ENCODE results near the gene FCRL5.

GRCh38 chr1:157532569-157532968 is 19.7 kb downstream of the FCRL5 start:
- no peak for TF ChIP-seq POLR2A (IDR thresholded peaks at IDR 0.05; ENCODE audit: low read depth, low read length)
- TF ChIP-seq POLR2AphosphoS5 (IDR thresholded peaks at IDR 0.05; ENCODE audit: low read depth, low read length), result no peak
- TF ChIP-seq SPI1 (IDR thresholded peaks at IDR 0.05; ENCODE audit: low read depth, low read length), result no peak
- TF ChIP-seq TAF1 (IDR thresholded peaks at IDR 0.05; ENCODE audit: low read depth, low read length), result no peak
- no peak for TF ChIP-seq PAX5 (IDR thresholded peaks at IDR 0.05; ENCODE audit: insufficient read depth, low read length, severe bottlenecking)
- no peak for TF ChIP-seq POU2F2 (IDR thresholded peaks at IDR 0.05; ENCODE audit: low read depth, low read length)

All from GM12891 (cell line).